Lung (tissue), 12 donors: ENCODE data around the gene KCNE4. TPM values are rescaled to one million over a fixed set of nuclear protein-coding genes. Genes with fewer than 3 reads are reported as not detected.

Experiments used
- ATAC-seq: fragments of 200-7000 bp; cut with Tn5 transposase; one replicate; pipeline ENCODE4 v1.9.1; 2020; ENCODE audit warnings: moderate number of reproducible peaks; ENCODE audit not compliant: insufficient read depth, low FRiP score
- DNase-seq, 3 donors: peaks; one replicate each; pipeline ENCODE4 v3.0.0-alpha.2; 2013 to 2017
- H3K27ac ChIP-seq, 2 donors: one replicate each; pipeline ENCODE4 v1.5.1; 2013; ENCODE audit warnings: mild to moderate bottlenecking in 2 of 2, moderate library complexity in 2 of 2, control low read depth in 1 of 2, inconsistent platforms in 1 of 2, low read depth in 1 of 2, low read length in 1 of 2
- H3K27me3 ChIP-seq, 3 donors: one replicate each; pipeline ENCODE4 v1.5.1; 2013; ENCODE audit warnings: low read length in 2 of 3; ENCODE audit not compliant: control insufficient read depth in 3 of 3, insufficient read depth in 3 of 3
- H3K36me3 ChIP-seq, 4 donors: one replicate each; pipeline ENCODE4 v1.5.1; 2013; ENCODE audit warnings: low read length in 4 of 4, mild to moderate bottlenecking in 1 of 4, moderate library complexity in 1 of 4; ENCODE audit not compliant: control insufficient read depth in 4 of 4, insufficient read depth in 4 of 4
- H3K4me1 ChIP-seq, 5 donors: one replicate each; pipeline ENCODE4 v1.5.1; 2013; ENCODE audit warnings: low read length in 5 of 5, mild to moderate bottlenecking in 2 of 5, moderate library complexity in 1 of 5; ENCODE audit not compliant: control insufficient read depth in 5 of 5, insufficient read depth in 5 of 5
- H3K4me3 ChIP-seq: one replicate; pipeline ENCODE4 v1.5.1; 2013; ENCODE audit warnings: mild to moderate bottlenecking, control low read depth, moderate library complexity
- H3K9ac ChIP-seq, 2 donors: one replicate each; pipeline ENCODE4 v1.5.1; 2013; ENCODE audit warnings: low read length in 2 of 2, control low read depth in 1 of 2; ENCODE audit not compliant: insufficient read depth in 1 of 2
- H3K9me3 ChIP-seq, 4 donors: one replicate each; pipeline ENCODE4 v1.5.1; 2013; ENCODE audit warnings: low read length in 3 of 4, mild to moderate bottlenecking in 1 of 4, moderate library complexity in 1 of 4; ENCODE audit not compliant: control insufficient read depth in 4 of 4, insufficient read depth in 3 of 4
- CTCF ChIP-seq: IDR thresholded peaks from 2 replicates; pipeline ENCODE4 v1.5.1; 2012; ENCODE audit warnings: mild to moderate bottlenecking; ENCODE audit errors: control extremely low read depth, extremely low read depth
- WGBS, 2 donors: extraction: QIAGEN DNeasy Blood & Tissue Kit; methylation state at CpG; one replicate each; pipeline ENCODE4 v1.1.7; 2013; 5-methylcytosine and 5-hydroxymethylcytosine counted together
- polyA plus RNA-seq, 2 donors: library from polyadenylated mRNA; stranded (reverse); fragments of 200-250 nt; gene quantifications; one replicate each; pipeline ENCODE4 v1.2.1, GENCODE V29; 2013
- total RNA-seq, 2 donors: library from RNA; depleted of rRNA in 1 of 2; stranded (reverse); fragments of >200 nt in 1 of 2; gene quantifications; one replicate each; pipeline ENCODE4 v1.2.1, GENCODE V29; 2014 to 2021
- donor health status: control.
- donor health status: control.
- donor health status: Bipolar disorder and iron deficiency.
- donor health status: healthy.
- donor health status: DM: yes; HTN: yes; CAD: no.

KCNE4 gene
- total and polyA plus RNA-seq, 4 donors, result 0.79 to 5.3 (median 1.0) TPM

- no peak for TF ChIP-seq CTCF
- DNase-seq, result no peak
- Histone ChIP-seq H3K4me3 (no peak overlapping the region), H3K9ac (no peak overlapping the region), H3K36me3 (no peaks in the 10 kb centered on the region), H3K4me1 (peaks cover 0 to 1% (median 0%) of the 10 kb centered on the region in 5 donors), H3K27me3 (no peaks in the 10 kb centered on the region), H3K27ac (no peak overlapping the region), H3K9me3 (no peaks in the 10 kb centered on the region)
- no peak for ATAC-seq
- WGBS, 2 donors, result 73 to 77% methylated on average over 7 of the region's 7 CpGs
Measured at GRCh38 chr2:223020971-223021675, 30.9 kb upstream of the KCNE4 start.

DNA sequence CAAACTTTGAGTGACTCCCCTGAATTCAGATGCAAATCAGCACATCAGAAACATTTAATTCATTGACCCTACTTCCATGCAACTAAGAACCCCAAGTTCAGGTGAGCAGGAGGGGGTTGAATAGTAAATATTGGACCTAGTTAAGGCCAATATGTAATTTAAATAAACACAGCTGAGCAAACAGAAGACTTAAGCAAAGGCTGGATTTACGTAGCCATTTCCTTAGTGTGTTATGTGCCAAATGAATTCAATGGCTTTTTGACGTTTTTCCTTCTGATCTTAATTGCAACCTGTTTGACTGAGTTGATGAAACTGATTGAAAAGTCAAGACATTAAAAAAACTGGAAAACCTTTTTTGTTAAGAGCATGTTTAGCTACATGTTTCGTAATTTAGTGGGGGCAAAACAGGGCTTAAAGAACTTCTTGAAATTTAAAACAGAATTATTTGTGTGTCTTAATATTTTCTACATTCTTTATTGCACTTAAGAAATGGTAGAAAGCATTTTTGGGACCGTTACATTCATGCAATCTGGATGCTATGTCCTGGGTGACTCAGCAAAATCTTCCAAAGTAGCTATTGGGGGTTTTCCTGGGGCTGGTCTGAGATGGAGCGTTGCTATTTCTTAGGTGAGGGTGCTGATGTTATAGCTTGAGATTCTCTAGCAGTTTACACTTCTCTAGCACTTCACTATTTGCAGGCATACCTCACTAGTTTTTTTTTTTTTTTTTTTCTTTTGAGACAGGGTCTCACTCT is 25.5 kb upstream of the KCNE4 start:
- Histone ChIP-seq H3K4me1 (peaks cover 0 to 8% (median 0%) of the 10 kb centered on the region in 5 donors), H3K9me3 (peaks cover 0 to 2% (median 0%) of the 10 kb centered on the region in 4 donors), H3K27ac (no peak overlapping the region), H3K36me3 (no peaks in the 10 kb centered on the region), H3K9ac (no peak overlapping the region), H3K4me3 (no peak overlapping the region), H3K27me3 (no peaks in the 10 kb centered on the region)
- DNase-seq (peak in 2 of 3 donors; percentile 46 to 59), ATAC-seq (no peak)
- no peak for TF ChIP-seq CTCF
- WGBS, 2 donors, result 37 to 44% methylated on average over 5 of the region's 5 CpGs

GRCh38 chr2:223027442-223027841 is 24.5 kb upstream of the KCNE4 start:
- Histone ChIP-seq H3K9me3 (peaks cover 0 to 3% (median 0%) of the 10 kb centered on the region in 4 donors), H3K9ac (no peak overlapping the region), H3K4me3 (no peak overlapping the region), H3K4me1 (peaks cover 0 to 8% (median 0%) of the 10 kb centered on the region in 5 donors), H3K36me3 (no peaks in the 10 kb centered on the region), H3K27me3 (no peaks in the 10 kb centered on the region), H3K27ac (no peak overlapping the region)
- TF ChIP-seq CTCF, result no peak
- no peak for ATAC-seq
- no peak for DNase-seq
- 94 to 98% methylated on average over 2 of the region's 2 CpGs for WGBS, 2 donors
